SKM-1 treated with dmso at 0.1 percent for 144 hours (cell line): Measurements from ENCODE around the gene PTPRO.

Source experiments
- DNase-seq: peaks from one replicate; lab custom pipeline; 2025; ENCODE audit not compliant: unreplicated experiment; lab: John Stamatoyannopoulos, UW

Gene PTPRO

GRCh38 chr12:15550793-15551192 lies 228.5 kb downstream of the PTPRO start:
- DNase-seq = no peak

GRCh38 chr12:15555446-15555845 lies 233.1 kb downstream of the PTPRO start:
- no peak for DNase-seq

- no peak for DNase-seq
Measured at GRCh38 chr12:15556411-15557102, 234.2 kb downstream of the PTPRO start.

- DNase-seq = no peak
Measured at GRCh38 chr12:15558915-15559528, 236.7 kb downstream of the PTPRO start.

- DNase-seq = no peak
Measured at GRCh38 chr12:15561396-15561795, 239.1 kb downstream of the PTPRO start.

- no peak for DNase-seq
Measured at GRCh38 chr12:15562263-15562662, 240.0 kb downstream of the PTPRO start.

- DNase-seq = no peak
Measured at GRCh38 chr12:15563663-15564062, 241.4 kb downstream of the PTPRO start.

GRCh38 chr12:15574353-15574752 lies 252.0 kb downstream of the PTPRO start:
- DNase-seq = no peak

- no peak for DNase-seq
Measured at GRCh38 chr12:15575671-15576541, 253.6 kb downstream of the PTPRO start.

- no peak for DNase-seq
Measured at GRCh38 chr12:15580431-15580830, 258.1 kb downstream of the PTPRO start.

GRCh38 chr12:15581006-15581405 lies 258.7 kb downstream of the PTPRO start:
- no peak for DNase-seq

GRCh38 chr12:15583804-15584203 lies 261.5 kb downstream of the PTPRO start:
- no peak for DNase-seq

GRCh38 chr12:15584366-15585041 lies 262.2 kb downstream of the PTPRO start:
- DNase-seq = no peak

- DNase-seq = no peak
Measured at GRCh38 chr12:15589328-15590032, 267.2 kb downstream of the PTPRO start.

GRCh38 chr12:15590180-15590826 lies 268.0 kb downstream of the PTPRO start:
- DNase-seq = peak; percentile 27

GRCh38 chr12:15591811-15592210 lies 269.5 kb downstream of the PTPRO start:
- no peak for DNase-seq

GRCh38 chr12:15592934-15593333 lies 270.6 kb downstream of the PTPRO start:
- DNase-seq = no peak

GRCh38 chr12:15596174-15596573 lies 273.9 kb downstream of the PTPRO start:
- DNase-seq = no peak

- DNase-seq = no peak
Measured at GRCh38 chr12:15597125-15597830, 275.0 kb downstream of the PTPRO start.
